ENCODE results near the gene FFAR3.
"Not testable (repeated sequence)": the region's sequence is repeated elsewhere in the genome, so short reads cannot be mapped to it uniquely, and the experiment has no call there.

FFAR3 gene

GRCh38 chr19:35375505-35376307 lies 17.4 kb downstream of the FFAR3 start:
- no peak for DNase-seq (ENCODE audit: low read depth)

DNA sequence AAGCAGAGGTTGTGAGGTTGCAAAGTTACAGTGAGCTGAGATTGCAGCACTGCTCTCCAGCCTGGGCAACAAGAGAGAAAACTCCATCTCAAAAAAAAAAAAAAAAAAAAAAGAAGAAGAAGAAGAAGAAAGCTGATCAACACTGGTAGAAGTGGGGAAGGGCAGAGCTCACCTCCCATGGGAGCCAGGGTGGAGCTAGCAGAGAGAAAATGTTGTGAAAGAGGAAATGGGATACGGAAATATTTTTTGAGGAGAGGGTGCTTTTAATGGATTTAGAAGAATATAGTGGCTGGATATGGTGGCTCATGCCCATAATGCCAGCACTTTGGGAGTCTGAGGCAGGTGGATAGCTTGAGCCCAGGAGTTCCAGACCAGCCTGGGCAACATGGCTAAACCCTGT lies 19.4 kb downstream of the FFAR3 start:
- DNase-seq (ENCODE audit: low read depth), result no peak

DNA sequence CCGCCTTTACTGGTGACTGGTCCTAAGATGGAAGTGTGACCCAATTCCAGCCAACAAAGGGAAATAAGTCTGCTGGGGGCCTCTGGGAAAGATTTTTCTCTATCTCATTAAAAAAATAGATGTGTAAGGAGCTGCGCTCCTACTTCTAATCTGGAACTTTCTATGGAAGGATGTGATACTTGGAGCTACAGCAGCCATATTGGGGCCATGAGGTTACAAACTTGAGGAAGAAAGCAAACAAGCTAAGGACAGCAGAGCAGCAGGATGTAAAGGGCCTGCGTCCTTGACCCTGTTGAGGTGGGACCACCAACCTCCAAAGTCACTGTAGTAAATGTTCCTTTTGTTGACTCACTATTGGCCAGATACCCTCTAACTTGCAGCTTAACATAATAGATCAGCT lies 20.1 kb downstream of the FFAR3 start:
- DNase-seq (ENCODE audit: low read depth), result no peak

DNA sequence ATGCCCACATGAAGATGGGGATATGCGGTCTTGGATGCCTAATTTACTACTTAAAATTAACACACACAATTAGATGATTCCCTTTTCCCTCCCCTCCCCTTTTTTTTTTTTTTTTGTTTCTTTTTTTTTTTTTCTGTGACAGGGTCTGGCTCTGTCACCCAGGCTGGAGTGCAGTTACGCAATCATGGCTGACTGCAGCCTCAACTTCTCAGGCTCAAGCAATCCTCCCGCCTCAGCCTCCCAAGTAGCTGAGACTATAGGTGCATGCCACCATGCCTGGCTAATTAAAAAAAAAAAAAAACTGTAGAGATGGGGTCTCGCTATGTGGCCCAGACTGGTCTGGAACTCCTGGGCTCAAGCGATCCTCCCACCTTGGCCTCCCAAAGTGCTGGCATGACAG lies 21.3 kb downstream of the FFAR3 start:
- DNase-seq (ENCODE audit: low read depth), result not testable (repeated sequence)

GRCh38 chr19:35379992-35380391 lies 21.7 kb downstream of the FFAR3 start:
- DNase-seq (ENCODE audit: low read depth), result no peak

DNA sequence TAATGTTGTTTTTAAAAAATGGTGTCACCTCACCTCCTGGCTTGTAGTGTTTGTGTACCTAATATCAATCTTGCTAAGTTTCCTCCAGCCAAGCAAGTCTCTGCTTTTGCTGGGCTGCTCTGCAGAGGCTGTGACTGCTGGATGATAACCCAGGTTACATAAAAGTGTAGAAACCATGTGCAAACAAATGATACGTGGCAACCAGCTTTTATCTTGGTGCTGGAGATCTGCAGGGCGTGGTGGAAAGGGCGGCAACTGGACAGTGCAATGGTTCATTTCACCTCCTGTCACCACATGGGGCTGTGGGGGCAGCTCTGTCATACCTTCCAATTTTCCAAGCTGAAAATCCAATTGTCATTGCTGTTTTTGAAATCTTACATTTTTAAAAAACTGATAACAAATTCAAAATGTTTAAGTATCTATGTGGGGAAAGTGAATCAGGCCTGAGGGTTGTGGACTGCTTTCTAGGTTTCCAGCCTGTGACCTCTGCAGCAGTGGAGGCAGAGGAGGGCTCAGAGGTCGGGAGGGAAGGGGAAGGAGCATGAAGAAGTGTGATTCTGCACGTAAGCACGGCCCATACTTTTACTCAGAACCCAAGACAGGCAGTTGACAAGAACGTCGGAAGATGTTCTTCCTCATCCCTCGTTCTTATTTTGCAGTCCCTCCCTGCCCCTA lies 22.3 kb downstream of the FFAR3 start:
- DNase-seq (ENCODE audit: low read depth), result no peak

DNA sequence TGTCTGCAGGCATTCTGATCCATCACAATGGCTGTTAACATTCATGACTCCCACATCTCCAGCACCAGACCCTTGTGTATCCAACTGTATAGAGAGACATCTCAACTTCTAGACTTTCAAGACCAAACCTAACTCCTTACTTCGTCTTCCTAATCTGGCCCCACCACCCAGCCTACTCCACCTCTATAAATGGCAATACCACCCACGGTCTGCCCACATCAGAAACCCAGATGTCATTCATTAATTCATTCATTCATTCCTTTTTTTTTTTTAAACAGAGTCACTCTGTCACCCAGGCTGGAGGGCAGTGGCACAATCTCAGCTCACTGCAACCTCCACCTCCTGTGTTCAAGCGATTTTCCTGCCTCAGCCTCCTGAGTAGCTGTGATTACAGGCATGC lies 23.1 kb downstream of the FFAR3 start:
- no peak for DNase-seq (ENCODE audit: low read depth)

DNA sequence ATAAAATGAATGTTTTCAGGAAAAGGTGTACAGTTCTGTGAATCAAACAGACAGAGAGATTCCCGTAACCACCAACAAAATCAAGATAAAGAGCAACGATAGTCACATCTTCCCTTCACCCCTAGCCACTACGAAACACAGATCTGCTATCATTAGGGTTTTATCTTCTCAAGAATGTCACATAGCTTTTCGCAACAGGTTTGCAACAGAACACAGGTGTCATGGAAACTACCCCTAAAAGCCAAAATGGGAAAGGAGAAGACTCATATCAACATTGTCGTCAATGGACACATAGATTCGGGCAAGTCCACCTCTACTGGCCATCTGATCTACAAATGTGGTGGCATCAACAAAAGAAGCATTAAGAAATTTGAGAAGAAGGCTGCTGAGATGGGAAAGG lies 23.7 kb downstream of the FFAR3 start:
- DNase-seq (ENCODE audit: low read depth), result no peak

- DNase-seq (ENCODE audit: low read depth), result no peak
Measured at GRCh38 chr19:35383536-35383935, 25.3 kb downstream of the FFAR3 start.

- DNase-seq (ENCODE audit: low read depth), result no peak
Measured at GRCh38 chr19:35388277-35389054, 30.2 kb downstream of the FFAR3 start.

DNA sequence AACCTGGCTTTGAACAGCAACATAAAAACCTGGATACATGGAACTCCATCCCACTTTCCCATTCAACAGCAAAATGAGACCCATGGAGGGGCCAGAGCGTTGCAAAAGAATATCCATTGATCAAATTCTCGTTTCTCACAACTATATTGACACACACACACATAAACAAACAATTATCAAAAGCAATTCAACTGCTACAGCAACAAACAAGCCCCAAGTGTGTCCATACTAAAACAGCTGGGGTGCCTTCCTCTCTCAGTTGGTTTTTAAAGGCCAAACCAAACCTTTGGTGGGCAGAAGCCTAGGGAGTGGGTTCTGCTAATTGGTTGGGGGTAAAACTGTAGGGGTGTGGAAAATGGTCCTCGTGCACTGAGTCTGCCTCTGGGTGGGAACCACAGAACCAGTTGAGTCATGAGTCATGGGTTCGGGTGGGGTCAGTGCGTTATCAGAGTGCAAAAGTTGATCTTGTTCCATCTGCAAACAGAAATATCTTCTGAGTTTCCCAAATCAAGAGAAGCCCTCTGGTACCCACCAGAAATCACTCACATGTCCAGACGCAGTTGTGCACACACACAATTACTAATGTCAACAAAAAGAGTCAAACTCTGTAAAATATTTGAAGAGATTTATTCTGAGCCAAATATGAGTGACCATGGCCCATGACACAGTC lies 31.1 kb downstream of the FFAR3 start:
- no peak for DNase-seq (ENCODE audit: low read depth)

- DNase-seq (ENCODE audit: low read depth), result no peak
Measured at GRCh38 chr19:35392742-35393715, 34.8 kb downstream of the FFAR3 start.

- no peak for DNase-seq (ENCODE audit: low read depth)
Measured at GRCh38 chr19:35395382-35396199, 37.3 kb downstream of the FFAR3 start.

- DNase-seq (ENCODE audit: low read depth), result no peak
Measured at GRCh38 chr19:35396240-35396885, 38.1 kb downstream of the FFAR3 start.

GRCh38 chr19:35397064-35397463 lies 38.8 kb downstream of the FFAR3 start:
- no peak for DNase-seq (ENCODE audit: low read depth)

- DNase-seq (ENCODE audit: low read depth), result no peak
Measured at GRCh38 chr19:35398570-35398969, 40.3 kb downstream of the FFAR3 start.

DNA sequence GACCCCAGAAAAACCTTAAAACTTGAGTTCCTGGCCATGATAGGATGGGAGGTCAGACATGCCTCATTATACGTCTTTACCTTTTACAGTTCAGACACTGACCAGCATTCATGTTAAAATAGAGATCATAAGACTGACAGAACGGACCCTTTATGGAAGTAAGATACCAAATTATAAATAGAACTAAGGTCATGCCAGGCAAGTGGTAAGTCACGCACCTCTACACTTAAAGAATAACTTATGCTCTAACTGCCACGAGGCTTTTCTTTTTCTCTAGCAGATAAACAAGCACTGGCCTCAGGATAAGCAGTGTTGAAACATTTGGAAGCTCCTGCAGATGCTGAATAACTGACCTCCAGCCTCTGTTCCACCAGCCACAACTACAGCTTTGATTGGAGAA lies 41.0 kb downstream of the FFAR3 start:
- DNase-seq (ENCODE audit: low read depth), result no peak

DNA sequence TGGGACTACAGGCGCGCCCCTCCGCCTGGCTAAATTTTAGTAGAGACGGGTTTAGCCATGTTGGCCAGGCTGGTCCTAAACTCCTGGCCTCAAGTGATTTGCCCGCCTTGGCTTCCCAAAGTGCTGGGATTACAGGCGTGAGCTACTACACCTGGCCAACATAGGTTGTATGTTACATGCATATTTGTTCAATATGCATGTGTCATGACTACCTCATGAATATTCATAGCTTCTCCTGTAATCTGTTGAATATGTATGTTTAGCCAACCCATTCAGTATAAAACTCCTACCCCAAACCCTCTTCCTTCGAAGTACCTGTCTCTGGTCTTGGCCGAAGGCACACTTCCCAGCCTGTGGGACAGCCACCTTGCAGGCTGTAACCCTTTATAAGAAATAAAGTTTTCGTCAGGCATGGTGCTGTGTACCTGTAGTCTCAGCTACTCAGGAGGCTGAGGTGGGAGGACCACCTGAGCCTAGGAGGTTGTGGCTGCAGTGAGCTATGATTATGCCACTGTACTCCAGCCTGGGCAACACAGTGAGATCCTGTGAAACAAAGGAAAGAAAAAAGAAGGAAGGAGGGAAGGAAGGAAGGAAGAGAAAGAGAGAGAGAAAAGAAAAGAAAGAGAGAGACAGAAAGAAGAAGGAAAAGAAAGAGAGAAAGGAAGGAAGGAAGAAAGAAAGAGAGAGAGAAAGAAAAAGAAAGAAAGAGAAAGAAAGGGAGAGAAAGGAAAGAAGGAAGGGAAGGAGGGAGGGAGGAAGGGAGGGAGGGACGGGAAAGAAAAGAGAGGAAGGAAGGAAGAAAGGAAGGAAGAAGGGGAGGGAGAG lies 41.9 kb downstream of the FFAR3 start:
- DNase-seq (ENCODE audit: low read depth), result no peak

DNA sequence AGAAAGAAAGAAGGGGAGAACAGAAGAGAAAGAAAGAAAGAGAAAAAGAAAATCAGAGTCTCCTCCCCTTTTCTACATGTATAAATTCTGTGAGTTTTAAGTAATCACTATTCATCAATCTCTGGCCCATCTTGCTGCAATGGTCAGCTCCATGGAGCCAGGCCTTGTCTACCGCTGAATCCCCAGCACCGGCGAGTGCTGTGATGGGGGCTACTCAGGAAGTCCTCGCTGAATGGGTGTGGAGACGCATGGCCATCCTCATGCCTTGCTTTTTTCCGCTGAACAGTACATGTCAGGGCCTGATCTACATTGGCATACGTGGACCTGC lies 42.5 kb downstream of the FFAR3 start:
- no peak for DNase-seq (ENCODE audit: low read depth)

All from GM04504 (cell line).